Transverse colon (tissue), 4 donors: ENCODE measurements around the gene PMP22. TPM values are rescaled to one million over a fixed set of nuclear protein-coding genes. Genes with fewer than 3 reads are reported as not detected.
"Not testable (repeated sequence)": the region's sequence is repeated elsewhere in the genome, so short reads cannot be mapped to it uniquely, and the experiment has no call there.

Experiments
- DNase-seq: peaks from one replicate; pipeline ENCODE4 v3.0.0-alpha.2; 2019
- H3K27ac ChIP-seq, 4 donors: fragments of 200-600 bp; sonication (generic); 2 replicates each; pipeline ENCODE4 v1.5.1; 2016 to 2018; ENCODE audit warnings: inconsistent platforms in 4 of 4
- H3K27me3 ChIP-seq: fragments of 200-600 bp; sonication (generic); 2 replicates; pipeline ENCODE4 v1.5.1; 2017; ENCODE audit warnings: inconsistent platforms
- H3K36me3 ChIP-seq, 4 donors: fragments of 200-600 bp; sonication (generic); 2 replicates each; pipeline ENCODE4 v1.5.1; 2017 to 2019; ENCODE audit warnings: inconsistent platforms in 4 of 4
- H3K4me1 ChIP-seq, 4 donors: fragments of 200-600 bp; sonication (generic); 2 replicates each; pipeline ENCODE4 v1.5.1; 2017 to 2020; ENCODE audit warnings: inconsistent platforms in 4 of 4
- H3K4me3 ChIP-seq, 4 donors: fragments of 200-600 bp; sonication (generic); 1 replicate in 1 of 4; 2 replicates in 3 of 4; pipeline versions ENCODE4 v1.5.1 to v1.6.1; 2017 to 2019; ENCODE audit warnings: inconsistent platforms in 4 of 4
- H3K9me3 ChIP-seq, 2 donors: fragments of 200-600 bp; sonication (generic); 2 replicates each; pipeline ENCODE4 v1.5.1; 2017 to 2019; ENCODE audit warnings: inconsistent platforms in 2 of 2
- CTCF ChIP-seq, 5 experiments: fragments of 200-600 bp in 3 of 5; fragments of 450-650 bp in 2 of 5; sonication (generic) in 3 of 5; IDR thresholded peaks; 1 replicate in 2 of 5; 2 replicates in 3 of 5; pipeline ENCODE4 v1.5.1; 2016 to 2017; ENCODE audit warnings: antibody characterized with exemption in 5 of 5, inconsistent platforms in 3 of 5, mild to moderate bottlenecking in 2 of 5, moderate library complexity in 1 of 5
- EP300 ChIP-seq: sonication (generic); formaldehyde crosslinking; IDR thresholded peaks from one replicate; pipeline ENCODE4 v1.6.1; 2017; ENCODE audit warnings: antibody characterized with exemption, low read depth
- POLR2A ChIP-seq: fragments of 450-650 bp; IDR thresholded peaks from one replicate; pipeline ENCODE4 v1.6.1; 2016; ENCODE audit warnings: antibody characterized with exemption, mild to moderate bottlenecking, moderate library complexity
- POLR2AphosphoS5 ChIP-seq, 3 donors: sonication (generic); formaldehyde crosslinking; IDR thresholded peaks; one replicate each; pipeline ENCODE4 v1.6.1; 2016; ENCODE audit warnings: antibody characterized with exemption in 3 of 3
- WGBS, 2 donors: methylation state at CpG; one replicate each; pipeline ENCODE4 v1.1.5; 2018; ENCODE audit warnings: low coverage in 1 of 2; 5-methylcytosine and 5-hydroxymethylcytosine counted together
- in situ Hi-C, 4 donors: fragments of 200-750 bp; cut with MboI; loops; one replicate each; pipeline versions ENCODE4 v1.15.0 to v1.15.1; 2017; ENCODE audit warnings: low sequenced_read_pairs in 3 of 4, low pct_ligation_motif_present in 1 of 4, low pct_unique_long_range_greater_than_20kb in 1 of 4
- intact Hi-C: fragments of 100-400 bp; cut with DNase I; formaldehyde crosslinking; loops from one replicate; pipeline ENCODE4 v1.15.1; 2023; ENCODE audit warnings: low total_unique reads
- total RNA-seq, 4 donors: library from RNA; depleted of rRNA; stranded (reverse); fragments of >200 nt; gene quantifications; one replicate each; pipeline ENCODE4 v1.1.0, GENCODE V29; 2016

The PMP22 gene
- total RNA-seq, 4 donors from 2014 or later = 23.9 to 70.9 (median 49.1) TPM

GRCh38 chr17:15232517-15232915, 32.6 kb downstream of the PMP22 start:
- in situ Hi-C loops (no loop called here), intact Hi-C loops (no loop called here)
- no peak for DNase-seq
- Histone ChIP-seq H3K36me3 (peaks cover 0 to 14% (median 0%) of the 10 kb centered on the region in 4 donors), H3K27me3 (no peaks in the 10 kb centered on the region), H3K27ac (no peak overlapping the region), H3K9me3 (no peaks in the 10 kb centered on the region), H3K4me3 (no peak overlapping the region), H3K4me1 (peaks cover 7 to 20% (median 14%) of the 10 kb centered on the region in 4 donors)
- TF ChIP-seq EP300 = no peak
- TF ChIP-seq CTCF (IDR thresholded peaks at IDR 0.05) = no peak
- no peak for TF ChIP-seq POLR2AphosphoS5 (IDR thresholded peaks at IDR 0.05)
- no peak for TF ChIP-seq POLR2A
- WGBS, 2 donors = 54 to 64% methylated on average over 3 of the region's 3 CpGs

- TF ChIP-seq CTCF (IDR thresholded peaks at IDR 0.05) (no peak), POLR2AphosphoS5 (IDR thresholded peaks at IDR 0.05) (no peak), POLR2A (no peak), EP300 (no peak)
- Histone ChIP-seq H3K36me3 (peaks cover 0 to 14% (median 0%) of the 10 kb centered on the region in 4 donors), H3K27ac (no peak overlapping the region), H3K27me3 (no peaks in the 10 kb centered on the region), H3K9me3 (no peaks in the 10 kb centered on the region), H3K4me1 (peaks cover 4 to 20% (median 14%) of the 10 kb centered on the region in 4 donors), H3K4me3 (no peak overlapping the region)
- 77 to 82% methylated on average over 4 to 12 of the region's 12 CpGs for WGBS, 2 donors
- no peak for DNase-seq
- in situ Hi-C loops = no loop called here
- intact Hi-C loops = no loop called here
Observed at GRCh38 chr17:15231851-15232516, 33.1 kb downstream of the PMP22 start.

GRCh38 chr17:15230866-15231265, 34.3 kb downstream of the PMP22 start:
- DNase-seq = no peak

GRCh38 chr17:15221827-15222226, 43.3 kb downstream of the PMP22 start:
- H3K27ac ChIP-seq, H3K4me3 ChIP-seq, intact Hi-C loops, in situ Hi-C loops, H3K36me3 ChIP-seq, H3K27me3 ChIP-seq, H3K4me1 ChIP-seq, DNase-seq, H3K9me3 ChIP-seq: not testable (repeated sequence)
- WGBS, 2 donors = 78 to 82% methylated on average over 3 of the region's 3 CpGs

More at GRCh38 chr17:15230866-15231265, 34.3 kb downstream of the PMP22 start:
- Histone ChIP-seq H3K4me1 (peaks cover 0 to 16% (median 10%) of the 10 kb centered on the region in 4 donors), H3K4me3 (no peak overlapping the region), H3K27ac (no peak overlapping the region), H3K27me3 (no peaks in the 10 kb centered on the region), H3K9me3 (no peaks in the 10 kb centered on the region), H3K36me3 (peaks cover 0 to 14% (median 0%) of the 10 kb centered on the region in 4 donors)
- in situ Hi-C loops = no loop called here
- TF ChIP-seq CTCF (IDR thresholded peaks at IDR 0.05) (no peak), EP300 (no peak), POLR2AphosphoS5 (IDR thresholded peaks at IDR 0.05) (no peak), POLR2A (no peak)
- intact Hi-C loops = no loop called here
- 84 to 91% methylated on average over 8 to 18 of the region's 18 CpGs for WGBS, 2 donors

GRCh38 chr17:15220785-15221184, 44.3 kb downstream of the PMP22 start:
- H3K4me1 ChIP-seq = no peaks in the 10 kb centered on the region
- no peaks in the 10 kb centered on the region for H3K36me3 ChIP-seq
- WGBS, 2 donors = 42 to 46% methylated on average over 2 of the region's 2 CpGs
- no peaks in the 10 kb centered on the region for H3K9me3 ChIP-seq
- H3K4me3 ChIP-seq = no peak overlapping the region
- H3K27me3 ChIP-seq = no peaks in the 10 kb centered on the region
- in situ Hi-C loops (no loop called here), intact Hi-C loops (no loop called here)
- H3K27ac ChIP-seq = no peak overlapping the region
- DNase-seq = no peak
- TF ChIP-seq POLR2AphosphoS5 (IDR thresholded peaks at IDR 0.05) = no peak
- TF ChIP-seq CTCF (IDR thresholded peaks at IDR 0.05) = no peak
- TF ChIP-seq POLR2A = no peak
- TF ChIP-seq EP300 = no peak
